Transverse colon (tissue), 4 donors: ENCODE data around the gene TTC29. TPM values are rescaled to one million over a fixed set of nuclear protein-coding genes. Genes with fewer than 3 reads are reported as not detected.

Experiments
- DNase-seq: peaks from one replicate; pipeline ENCODE4 v3.0.0-alpha.2; 2019
- H3K27ac ChIP-seq, 4 donors: fragments of 200-600 bp; sonication (generic); 2 replicates each; pipeline ENCODE4 v1.5.1; 2016 to 2018; ENCODE audit warnings: inconsistent platforms in 4 of 4
- H3K27me3 ChIP-seq: fragments of 200-600 bp; sonication (generic); 2 replicates; pipeline ENCODE4 v1.5.1; 2017; ENCODE audit warnings: inconsistent platforms
- H3K36me3 ChIP-seq, 4 donors: fragments of 200-600 bp; sonication (generic); 2 replicates each; pipeline ENCODE4 v1.5.1; 2017 to 2019; ENCODE audit warnings: inconsistent platforms in 4 of 4
- H3K4me1 ChIP-seq, 4 donors: fragments of 200-600 bp; sonication (generic); 2 replicates each; pipeline ENCODE4 v1.5.1; 2017 to 2020; ENCODE audit warnings: inconsistent platforms in 4 of 4
- H3K4me3 ChIP-seq, 4 donors: fragments of 200-600 bp; sonication (generic); 1 replicate in 1 of 4; 2 replicates in 3 of 4; pipeline versions ENCODE4 v1.5.1 to v1.6.1; 2017 to 2019; ENCODE audit warnings: inconsistent platforms in 4 of 4
- H3K9me3 ChIP-seq, 2 donors: fragments of 200-600 bp; sonication (generic); 2 replicates each; pipeline ENCODE4 v1.5.1; 2017 to 2019; ENCODE audit warnings: inconsistent platforms in 2 of 2
- CTCF ChIP-seq, 5 experiments: fragments of 200-600 bp in 3 of 5; fragments of 450-650 bp in 2 of 5; sonication (generic) in 3 of 5; IDR thresholded peaks; 1 replicate in 2 of 5; 2 replicates in 3 of 5; pipeline ENCODE4 v1.5.1; 2016 to 2017; ENCODE audit warnings: antibody characterized with exemption in 5 of 5, inconsistent platforms in 3 of 5, mild to moderate bottlenecking in 2 of 5, moderate library complexity in 1 of 5
- EP300 ChIP-seq: sonication (generic); formaldehyde crosslinking; IDR thresholded peaks from one replicate; pipeline ENCODE4 v1.6.1; 2017; ENCODE audit warnings: antibody characterized with exemption, low read depth
- POLR2A ChIP-seq: fragments of 450-650 bp; IDR thresholded peaks from one replicate; pipeline ENCODE4 v1.6.1; 2016; ENCODE audit warnings: antibody characterized with exemption, mild to moderate bottlenecking, moderate library complexity
- POLR2AphosphoS5 ChIP-seq, 3 donors: sonication (generic); formaldehyde crosslinking; IDR thresholded peaks; one replicate each; pipeline ENCODE4 v1.6.1; 2016; ENCODE audit warnings: antibody characterized with exemption in 3 of 3
- WGBS, 2 donors: methylation state at CpG; one replicate each; pipeline ENCODE4 v1.1.5; 2018; ENCODE audit warnings: low coverage in 1 of 2; 5-methylcytosine and 5-hydroxymethylcytosine counted together
- in situ Hi-C, 4 donors: fragments of 200-750 bp; cut with MboI; loops; one replicate each; pipeline versions ENCODE4 v1.15.0 to v1.15.1; 2017; ENCODE audit warnings: low sequenced_read_pairs in 3 of 4, low pct_ligation_motif_present in 1 of 4, low pct_unique_long_range_greater_than_20kb in 1 of 4
- intact Hi-C: fragments of 100-400 bp; cut with DNase I; formaldehyde crosslinking; loops from one replicate; pipeline ENCODE4 v1.15.1; 2023; ENCODE audit warnings: low total_unique reads
- total RNA-seq, 4 donors: library from RNA; depleted of rRNA; stranded (reverse); fragments of >200 nt; gene quantifications; one replicate each; pipeline ENCODE4 v1.1.0, GENCODE V29; 2016

TTC29 gene
- total RNA-seq, 4 donors from 2014 or later = not detected

DNA sequence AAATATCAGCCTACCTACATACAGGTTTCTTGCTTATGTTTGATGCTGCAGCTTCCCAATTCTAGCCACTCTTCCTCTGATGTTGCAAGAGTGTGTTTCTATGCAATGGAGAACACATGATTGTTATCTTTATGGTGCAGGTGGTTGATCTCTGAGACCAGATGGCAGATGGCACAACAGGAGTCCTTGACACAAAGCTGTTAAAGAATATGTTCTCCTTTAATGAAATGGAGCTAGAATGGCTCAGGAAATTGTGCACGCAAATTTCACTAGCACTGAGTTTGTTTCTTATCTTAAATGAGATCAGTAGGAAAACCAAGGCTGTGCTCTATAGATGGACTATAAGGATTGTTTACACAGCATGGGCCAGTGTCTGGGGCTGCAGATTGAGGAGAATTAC is 29.9 kb upstream of the TTC29 start:
- H3K4me1 ChIP-seq = no peaks in the 10 kb centered on the region

DNA sequence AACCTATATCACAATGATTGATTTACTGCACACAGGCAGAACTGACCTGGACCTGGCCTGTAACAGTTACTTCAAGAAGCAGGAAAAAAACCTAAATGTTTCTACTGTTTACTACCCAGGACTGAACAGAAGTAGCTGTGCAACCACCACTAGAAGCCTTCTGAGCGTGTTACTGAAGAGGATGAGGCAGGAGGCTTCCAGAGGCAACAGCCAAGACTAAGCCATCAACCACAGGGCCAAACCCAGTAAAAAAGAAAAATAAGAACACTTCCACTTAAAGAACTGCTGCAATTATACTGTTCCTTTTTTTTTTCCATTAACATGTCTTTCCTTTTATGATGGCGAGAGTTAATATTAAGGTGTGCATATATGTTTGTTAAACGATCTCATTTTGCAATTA is 29.4 kb upstream of the TTC29 start:
- no peaks in the 10 kb centered on the region for H3K27me3 ChIP-seq
- H3K27ac ChIP-seq = no peak overlapping the region
- TF ChIP-seq CTCF (IDR thresholded peaks at IDR 0.05) = no peak
- TF ChIP-seq EP300 = no peak
- no peak for TF ChIP-seq POLR2A
- no peak for TF ChIP-seq POLR2AphosphoS5 (IDR thresholded peaks at IDR 0.05)
- intact Hi-C loops = no loop called here
- in situ Hi-C loops = no loop called here
- H3K4me1 ChIP-seq = no peaks in the 10 kb centered on the region
- H3K4me3 ChIP-seq = no peak overlapping the region
- WGBS, 2 donors = 69 to 85% methylated on average over 3 of the region's 3 CpGs
- no peaks in the 10 kb centered on the region for H3K9me3 ChIP-seq
- DNase-seq = no peak
- H3K36me3 ChIP-seq = no peaks in the 10 kb centered on the region

More for the DNA sequence above, 29.9 kb upstream of the TTC29 start:
- WGBS, 2 donors = 0 to 34% methylated on average over 1 of the region's 1 CpG
- Histone ChIP-seq H3K9me3 (no peaks in the 10 kb centered on the region), H3K36me3 (no peaks in the 10 kb centered on the region), H3K4me3 (no peak overlapping the region), H3K27ac (no peak overlapping the region), H3K27me3 (no peaks in the 10 kb centered on the region)
- intact Hi-C loops (no loop called here), in situ Hi-C loops (no loop called here)
- DNase-seq = no peak
- TF ChIP-seq EP300 (no peak), POLR2AphosphoS5 (IDR thresholded peaks at IDR 0.05) (no peak), CTCF (IDR thresholded peaks at IDR 0.05) (no peak), POLR2A (no peak)

DNA sequence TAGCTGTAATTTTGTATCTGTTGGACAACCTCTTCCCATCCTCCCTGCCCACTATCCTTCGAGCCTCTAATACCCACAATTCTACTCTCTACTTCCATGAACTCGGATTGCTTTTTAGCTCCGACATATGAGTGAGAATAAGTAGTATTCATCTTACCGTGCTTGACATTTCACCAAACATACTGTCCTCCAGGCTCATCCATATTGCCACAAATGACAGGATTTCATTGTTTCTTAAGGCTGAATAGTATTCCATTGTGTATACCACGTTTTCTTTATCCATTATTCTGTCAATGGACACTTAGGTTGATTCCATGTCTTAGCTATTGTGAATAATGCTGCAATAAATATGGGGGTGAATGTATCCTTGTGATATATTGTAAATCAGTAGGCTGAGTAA is 26.4 kb upstream of the TTC29 start:
- Histone ChIP-seq H3K36me3 (no peaks in the 10 kb centered on the region), H3K4me3 (no peak overlapping the region), H3K4me1 (no peaks in the 10 kb centered on the region), H3K27ac (no peak overlapping the region), H3K9me3 (no peaks in the 10 kb centered on the region), H3K27me3 (no peaks in the 10 kb centered on the region)
- intact Hi-C loops = no loop called here
- 60 to 70% methylated on average over 5 of the region's 5 CpGs for WGBS, 2 donors
- DNase-seq = no peak
- no peak for TF ChIP-seq POLR2AphosphoS5 (IDR thresholded peaks at IDR 0.05)
- TF ChIP-seq CTCF (IDR thresholded peaks at IDR 0.05) = no peak
- TF ChIP-seq EP300 = no peak
- no peak for TF ChIP-seq POLR2A
- in situ Hi-C loops = no loop called here

GRCh38 chr4:146969126-146969525 is 23.5 kb upstream of the TTC29 start:
- Histone ChIP-seq H3K4me1 (no peaks in the 10 kb centered on the region), H3K27me3 (no peaks in the 10 kb centered on the region), H3K9me3 (no peaks in the 10 kb centered on the region), H3K27ac (no peak overlapping the region), H3K4me3 (no peak overlapping the region), H3K36me3 (no peaks in the 10 kb centered on the region)
- intact Hi-C loops (no loop called here), in situ Hi-C loops (no loop called here)
- 80 to 84% methylated on average over 1 of the region's 1 CpG for WGBS, 2 donors
- DNase-seq = no peak
- no peak for TF ChIP-seq EP300
- no peak for TF ChIP-seq POLR2A
- TF ChIP-seq CTCF (IDR thresholded peaks at IDR 0.05) = no peak
- TF ChIP-seq POLR2AphosphoS5 (IDR thresholded peaks at IDR 0.05) = no peak
